Caco-2 (cell line): Measurements from ENCODE around the gene RNF182. TPM values are rescaled to one million over a fixed set of nuclear protein-coding genes. Genes with fewer than 3 reads are reported as not detected.

Experiments
- BruUV-seq: library from RNA; stranded (reverse); fragments of 400-500 nt; replicated peaks from 2 replicates; lab custom pipeline; 2021; lab: Mats Ljungman, UMichigan
- CTCF ChIA-PET: fragments of 300-600 bp; sonication (Branson Sonifier 250); formaldehyde crosslinking; loops from one replicate; lab custom pipeline; 2022; ENCODE audit warnings: antibody characterized with exemption; lab: Charles Lee
- POLR2A ChIA-PET: fragments of 300-600 bp; sonication (Branson Sonifier 250); formaldehyde crosslinking; loops from one replicate; lab custom pipeline; 2022; ENCODE audit warnings: antibody characterized with exemption; lab: Charles Lee
- DNase-seq, 2 experiments: peaks; one replicate each; pipeline versions ENCODE4 v3.0.0 to v3.0.0-alpha.2; 2020 to 2022
- H3K27me3 ChIP-seq: replicated peaks from 2 replicates; pipeline ENCODE4 v1.6.0; 2011; ENCODE audit warnings: low read length; ENCODE audit not compliant: control insufficient read depth, insufficient read depth
- H3K36me3 ChIP-seq: 2 replicates; pipeline ENCODE4 v1.5.1; 2011; ENCODE audit warnings: low read length; ENCODE audit not compliant: control insufficient read depth, insufficient read depth
- H3K4me1 ChIP-seq: fragments of 250-450 bp; sonication (Bioruptor Pico); 2 replicates; pipeline ENCODE4 v1.5.1; 2020; ENCODE audit warnings: mild to moderate bottlenecking
- H3K4me3 ChIP-seq: 2 replicates; pipeline ENCODE4 v1.5.1; 2011; ENCODE audit warnings: low read depth, mild to moderate bottlenecking, control low read depth, low read length
- H3K9me3 ChIP-seq: fragments of 250-450 bp; sonication (Bioruptor Pico); 2 replicates; pipeline ENCODE4 v1.5.1; 2020; ENCODE audit warnings: mild to moderate bottlenecking, moderate library complexity
- H3K27ac Mint-ChIP-seq: one replicate; pipeline ENCODE4 v1.8.0; 2022; ENCODE audit warnings: mixed read lengths; ENCODE audit not compliant: unreplicated experiment
- H3K27me3 Mint-ChIP-seq: one replicate; pipeline ENCODE4 v1.8.0; 2022; ENCODE audit warnings: mixed read lengths; ENCODE audit not compliant: insufficient read depth, unreplicated experiment
- H3K36me3 Mint-ChIP-seq: one replicate; pipeline ENCODE4 v1.8.0; 2022; ENCODE audit warnings: mild to moderate bottlenecking, mixed read lengths; ENCODE audit not compliant: insufficient read depth, unreplicated experiment
- H3K4me1 Mint-ChIP-seq: one replicate; pipeline ENCODE4 v1.8.0; 2022; ENCODE audit warnings: low read depth, mixed read lengths; ENCODE audit not compliant: unreplicated experiment
- H3K4me3 Mint-ChIP-seq: one replicate; pipeline ENCODE4 v1.8.0; 2022; ENCODE audit warnings: mild to moderate bottlenecking, moderate library complexity, mixed read lengths; ENCODE audit not compliant: unreplicated experiment
- H3K9me3 Mint-ChIP-seq: one replicate; pipeline ENCODE4 v1.8.0; 2022; ENCODE audit warnings: mixed read lengths; ENCODE audit not compliant: unreplicated experiment
- CTCF ChIP-seq, 2 experiments: fragments of 200-600 bp in 1 of 2; IDR thresholded peaks; 1 replicate in 1 of 2; 2 replicates in 1 of 2; pipeline versions ENCODE4 v1.5.1 to v1.8.0; 2011 to 2022; ENCODE audit warnings: antibody characterized with exemption in 1 of 2, control low read depth in 1 of 2, inconsistent platforms in 1 of 2, low read depth in 1 of 2, low read length in 1 of 2, mild to moderate bottlenecking in 1 of 2, moderate library complexity in 1 of 2; ENCODE audit not compliant: insufficient read depth in 1 of 2, severe bottlenecking in 1 of 2, unreplicated experiment in 1 of 2
- intact Hi-C: fragments of 100-400 bp; cut with micrococcal nuclease; formaldehyde crosslinking; loops from one replicate; pipeline ENCODE4 v1.10.0; 2022; ENCODE audit not compliant: unreplicated experiment
- total RNA-seq: library from RNA; stranded (reverse); gene quantifications from 2 replicates; pipeline ENCODE4 v1.2.3, GENCODE V29; 2022

The RNF182 gene
- total RNA-seq, 1 experiment from 2014 or later, result 0.39 TPM

DNA sequence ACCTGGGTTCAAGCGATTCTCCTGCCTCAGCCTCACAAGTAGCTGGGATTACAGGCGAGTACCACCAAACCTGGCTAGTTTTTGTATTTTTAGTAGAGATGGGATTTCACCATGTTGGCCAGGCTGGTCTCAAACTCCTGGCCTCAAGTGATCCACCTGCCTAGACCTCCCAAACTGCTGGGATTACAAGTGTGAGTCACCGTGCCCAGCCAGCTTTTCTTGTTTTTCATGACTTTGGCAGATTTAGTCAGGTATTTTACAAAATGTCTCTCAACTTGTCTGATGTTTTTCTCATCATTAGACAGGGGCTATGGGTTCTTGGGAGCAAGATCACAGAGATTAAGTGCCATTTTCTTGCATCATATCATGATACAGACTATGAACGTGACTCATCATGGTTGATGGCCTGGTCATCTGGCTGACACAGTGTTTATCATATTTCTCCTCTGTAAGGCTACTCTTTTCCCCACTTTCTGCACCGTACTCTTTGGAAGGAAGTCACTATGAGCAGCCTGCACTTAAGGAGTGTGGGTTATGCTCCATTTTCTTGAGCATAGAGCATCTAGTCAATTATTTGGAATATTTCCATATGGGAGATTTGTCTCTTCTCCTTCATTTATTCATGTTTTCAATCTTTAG, 67.8 kb downstream of the RNF182 start:
- Mint-ChIP-seq H3K27me3 (peaks cover 38% of the 10 kb centered on the region), H3K27ac (no peak overlapping the region), H3K9me3 (peaks cover 3% of the 10 kb centered on the region), H3K4me1 (no peaks in the 10 kb centered on the region), H3K4me3 (no peak overlapping the region), H3K36me3 (peaks cover 5% of the 10 kb centered on the region)
- no peak overlapping the region for H3K4me3 ChIP-seq
- no peaks in the 10 kb centered on the region for H3K9me3 ChIP-seq
- BruUV-seq, result no TSS peak
- H3K4me1 ChIP-seq, result no peaks in the 10 kb centered on the region
- ChIA-PET CTCF (no interaction called here), POLR2A (no interaction called here)
- no peaks in the 10 kb centered on the region for H3K36me3 ChIP-seq
- no peak for TF ChIP-seq CTCF (IDR thresholded peaks at IDR 0.05; ENCODE audit: insufficient read depth in 1 of 2, low read depth in 1 of 2, low read length in 1 of 2, severe bottlenecking in 1 of 2, unreplicated experiment in 1 of 2)
- H3K27me3 ChIP-seq, result no peaks in the 10 kb centered on the region
- no peak for DNase-seq
- intact Hi-C loops, result no loop called here

GRCh38 chr6:13993416-13993815, 68.7 kb downstream of the RNF182 start:
- CTCF ChIA-PET, result no interaction called here
- H3K4me1 ChIP-seq, result no peaks in the 10 kb centered on the region
- DNase-seq, result no peak
- Mint-ChIP-seq H3K27ac (no peak overlapping the region), H3K27me3 (peaks cover 32% of the 10 kb centered on the region), H3K4me1 (no peaks in the 10 kb centered on the region), H3K9me3 (peaks cover 9% of the 10 kb centered on the region), H3K4me3 (no peak overlapping the region), H3K36me3 (peaks cover under 1% of the 10 kb centered on the region)
- no TSS peak for BruUV-seq
- intact Hi-C loops, result no loop called here
- no peak for TF ChIP-seq CTCF (IDR thresholded peaks at IDR 0.05; ENCODE audit: insufficient read depth in 1 of 2, low read depth in 1 of 2, low read length in 1 of 2, severe bottlenecking in 1 of 2, unreplicated experiment in 1 of 2)
- H3K36me3 ChIP-seq, result no peaks in the 10 kb centered on the region
- H3K27me3 ChIP-seq, result no peaks in the 10 kb centered on the region
- H3K4me3 ChIP-seq, result no peak overlapping the region
- no peaks in the 10 kb centered on the region for H3K9me3 ChIP-seq
- POLR2A ChIA-PET, result no interaction called here

- no peak for TF ChIP-seq CTCF (IDR thresholded peaks at IDR 0.05; ENCODE audit: insufficient read depth in 1 of 2, low read depth in 1 of 2, low read length in 1 of 2, severe bottlenecking in 1 of 2, unreplicated experiment in 1 of 2)
- no peaks in the 10 kb centered on the region for H3K36me3 ChIP-seq
- ChIA-PET CTCF (no interaction called here), POLR2A (no interaction called here)
- intact Hi-C loops, result no loop called here
- H3K9me3 ChIP-seq, result no peaks in the 10 kb centered on the region
- Mint-ChIP-seq H3K36me3 (no peaks in the 10 kb centered on the region), H3K4me1 (no peaks in the 10 kb centered on the region), H3K27me3 (peaks cover 11% of the 10 kb centered on the region), H3K9me3 (peaks cover 9% of the 10 kb centered on the region), H3K27ac (no peak overlapping the region), H3K4me3 (no peak overlapping the region)
- no TSS peak for BruUV-seq
- no peak for DNase-seq
- no peaks in the 10 kb centered on the region for H3K4me1 ChIP-seq
- no peak overlapping the region for H3K4me3 ChIP-seq
- H3K27me3 ChIP-seq, result no peaks in the 10 kb centered on the region
Observed at GRCh38 chr6:13998356-13998755, 73.6 kb downstream of the RNF182 start.
